ENCODE data around the gene RANBP9. TPM values are rescaled to one million over a fixed set of nuclear protein-coding genes. Genes with fewer than 3 reads are reported as not detected.

RANBP9 gene
- total RNA-seq, 2 experiments from 2014 or later: 53.3 to 56.2 TPM

GRCh38 chr6:13743736-13744127 lies 32.1 kb upstream of the RANBP9 start:
- CTCF ChIA-PET: interaction anchor here (1.1 kb wide), 1 partner anchor 16 kb away, joined by 4 read pairs; no protein-coding TSS in a partner anchor
- H3K36me3 Mint-ChIP-seq (ENCODE audit: low read depth): no peaks in the 10 kb centered on the region
- H3K9me3 Mint-ChIP-seq: peaks cover 2% of the 10 kb centered on the region
- TF ChIP-seq CTCF (IDR thresholded peaks at IDR 0.05): no peak
- H3K4me1 Mint-ChIP-seq (ENCODE audit: low read depth): peaks cover 10% of the 10 kb centered on the region
- ATAC-seq (no peak), DNase-seq (no peak)
- H3K27me3 Mint-ChIP-seq: no peaks in the 10 kb centered on the region
- H3K4me3 Mint-ChIP-seq: no peak overlapping the region
- intact Hi-C loops (cut with micrococcal nuclease): no loop called here
- no peak overlapping the region for H3K27ac Mint-ChIP-seq
- POLR2A ChIA-PET: interaction anchor here (0.6 to 0.7 kb wide), 2 partner anchors 11 to 19 kb away, joined by 3 to 4 read pairs; no protein-coding TSS in a partner anchor

GRCh38 chr6:13742961-13743735 lies 31.5 kb upstream of the RANBP9 start:
- Mint-ChIP-seq H3K4me1 (ENCODE audit: low read depth) (peaks cover 10% of the 10 kb centered on the region), H3K36me3 (ENCODE audit: low read depth) (no peaks in the 10 kb centered on the region), H3K27ac (no peak overlapping the region), H3K27me3 (no peaks in the 10 kb centered on the region), H3K9me3 (peaks cover 2% of the 10 kb centered on the region), H3K4me3 (peak overlapping the region; percentile 24)
- ChIA-PET POLR2A (interaction anchor here (0.6 kb wide), 1 partner anchor 12 kb away, joined by 4 read pairs; no protein-coding TSS in a partner anchor), CTCF (interaction anchor here (1.1 kb wide), 1 partner anchor 16 kb away, joined by 4 read pairs; no protein-coding TSS in a partner anchor)
- no peak for TF ChIP-seq CTCF (IDR thresholded peaks at IDR 0.05)
- intact Hi-C loops (cut with micrococcal nuclease): no loop called here
- ATAC-seq: no peak
- DNase-seq: no peak

GRCh38 chr6:13741365-13741764 lies 29.7 kb upstream of the RANBP9 start:
- Mint-ChIP-seq H3K27me3 (no peaks in the 10 kb centered on the region), H3K4me3 (no peak overlapping the region), H3K4me1 (ENCODE audit: low read depth) (no peaks in the 10 kb centered on the region), H3K9me3 (no peaks in the 10 kb centered on the region), H3K36me3 (ENCODE audit: low read depth) (no peaks in the 10 kb centered on the region), H3K27ac (no peak overlapping the region)
- POLR2A ChIA-PET: no interaction called here
- no peak for TF ChIP-seq CTCF (IDR thresholded peaks at IDR 0.05)
- CTCF ChIA-PET: no interaction called here
- intact Hi-C loops (cut with micrococcal nuclease): no loop called here
- DNase-seq (no peak), ATAC-seq (no peak)

GRCh38 chr6:13735031-13735430 lies 23.4 kb upstream of the RANBP9 start:
- POLR2A ChIA-PET: interaction anchor here (1.0 kb wide), 1 partner anchor 9 kb away, joined by 4 read pairs; no protein-coding TSS in a partner anchor
- CTCF ChIA-PET: interaction anchor here (1.2 kb wide), 1 partner anchor 61 kb away, joined by 4 read pairs; no protein-coding TSS in a partner anchor
- no peak for ATAC-seq

More at GRCh38 chr6:13735031-13735430, 23.4 kb upstream of the RANBP9 start:
- H3K36me3 Mint-ChIP-seq (ENCODE audit: low read depth): no peaks in the 10 kb centered on the region
- peaks cover 5% of the 10 kb centered on the region for H3K27me3 Mint-ChIP-seq
- no peak overlapping the region for H3K27ac Mint-ChIP-seq
- no peaks in the 10 kb centered on the region for H3K9me3 Mint-ChIP-seq
- no peak overlapping the region for H3K4me3 Mint-ChIP-seq
- H3K4me1 Mint-ChIP-seq (ENCODE audit: low read depth): peaks cover 2% of the 10 kb centered on the region
- DNase-seq: no peak
- intact Hi-C loops (cut with micrococcal nuclease): no loop called here
- TF ChIP-seq CTCF (IDR thresholded peaks at IDR 0.05): no peak

All from activated CD8-positive, alpha-beta T cell treated with anti-CD3 and anti-CD28 coated beads for 36 hours (primary cell).